Glutamatergic neuron (in vitro differentiated cells): ENCODE results near the gene GRM1. TPM values are rescaled to one million over a fixed set of nuclear protein-coding genes. Genes with fewer than 3 reads are reported as not detected.
"Not testable (repeated sequence)": the region's sequence is repeated elsewhere in the genome, so short reads cannot be mapped to it uniquely, and the experiment has no call there.

ENCODE experiments used
- DNase-seq: peaks from one replicate; pipeline ENCODE4 v3.0.0; 2022
- H3K27ac Mint-ChIP-seq: one replicate; pipeline ENCODE4 v1.8.0; 2020; ENCODE audit warnings: mild to moderate bottlenecking, mixed read lengths, inconsistent platforms; ENCODE audit not compliant: unreplicated experiment
- H3K27me3 Mint-ChIP-seq: one replicate; pipeline ENCODE4 v1.8.0; 2020; ENCODE audit warnings: mild to moderate bottlenecking, moderate library complexity, mixed read lengths, inconsistent platforms; ENCODE audit not compliant: unreplicated experiment
- H3K36me3 Mint-ChIP-seq: one replicate; pipeline ENCODE4 v1.8.0; 2020; ENCODE audit warnings: mild to moderate bottlenecking, mixed read lengths, inconsistent platforms; ENCODE audit not compliant: unreplicated experiment
- H3K4me1 Mint-ChIP-seq: one replicate; pipeline ENCODE4 v1.8.0; 2020; ENCODE audit warnings: mild to moderate bottlenecking, low read depth, mixed read lengths, inconsistent platforms; ENCODE audit not compliant: unreplicated experiment
- H3K4me3 Mint-ChIP-seq: one replicate; pipeline ENCODE4 v1.8.0; 2020; ENCODE audit warnings: mild to moderate bottlenecking, mixed read lengths, inconsistent platforms; ENCODE audit not compliant: unreplicated experiment
- H3K9me3 Mint-ChIP-seq: one replicate; pipeline ENCODE4 v1.8.0; 2020; ENCODE audit warnings: mild to moderate bottlenecking, moderate library complexity, mixed read lengths, inconsistent platforms; ENCODE audit not compliant: unreplicated experiment
- total RNA-seq: library from RNA; stranded (reverse); fragmentation: NEBNext Ultra II Directional; extraction: Animal tissue kit (Norgen Biotek cat#: 25700); gene quantifications from one replicate; pipeline ENCODE4 v1.2.1, GENCODE V29; 2021; ENCODE audit not compliant: unreplicated experiment
- TF ChIP-seq, protein P1 (sequence below): fragments of 200-600 bp; sonication (generic); IDR thresholded peaks from one replicate; pipeline ENCODE4 v1.5.0; 2021; ENCODE audit not compliant: partially characterized antibody, unreplicated experiment

GRM1 gene
- total RNA-seq, 1 donor from 2014 or later: 0.17 TPM

GRCh38 chr6:146224988-146225387 is 196.1 kb downstream of the GRM1 start:
- H3K36me3 Mint-ChIP-seq: no peaks in the 10 kb centered on the region
- H3K9me3 Mint-ChIP-seq: no peaks in the 10 kb centered on the region
- DNase-seq: no peak
- no peak overlapping the region for H3K27ac Mint-ChIP-seq
- H3K27me3 Mint-ChIP-seq: no peaks in the 10 kb centered on the region
- H3K4me3 Mint-ChIP-seq: no peak overlapping the region
- TF ChIP-seq, protein P1, sequence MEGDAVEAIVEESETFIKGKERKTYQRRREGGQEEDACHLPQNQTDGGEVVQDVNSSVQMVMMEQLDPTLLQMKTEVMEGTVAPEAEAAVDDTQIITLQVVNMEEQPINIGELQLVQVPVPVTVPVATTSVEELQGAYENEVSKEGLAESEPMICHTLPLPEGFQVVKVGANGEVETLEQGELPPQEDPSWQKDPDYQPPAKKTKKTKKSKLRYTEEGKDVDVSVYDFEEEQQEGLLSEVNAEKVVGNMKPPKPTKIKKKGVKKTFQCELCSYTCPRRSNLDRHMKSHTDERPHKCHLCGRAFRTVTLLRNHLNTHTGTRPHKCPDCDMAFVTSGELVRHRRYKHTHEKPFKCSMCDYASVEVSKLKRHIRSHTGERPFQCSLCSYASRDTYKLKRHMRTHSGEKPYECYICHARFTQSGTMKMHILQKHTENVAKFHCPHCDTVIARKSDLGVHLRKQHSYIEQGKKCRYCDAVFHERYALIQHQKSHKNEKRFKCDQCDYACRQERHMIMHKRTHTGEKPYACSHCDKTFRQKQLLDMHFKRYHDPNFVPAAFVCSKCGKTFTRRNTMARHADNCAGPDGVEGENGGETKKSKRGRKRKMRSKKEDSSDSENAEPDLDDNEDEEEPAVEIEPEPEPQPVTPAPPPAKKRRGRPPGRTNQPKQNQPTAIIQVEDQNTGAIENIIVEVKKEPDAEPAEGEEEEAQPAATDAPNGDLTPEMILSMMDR: no peak
- H3K4me1 Mint-ChIP-seq: no peaks in the 10 kb centered on the region

DNA sequence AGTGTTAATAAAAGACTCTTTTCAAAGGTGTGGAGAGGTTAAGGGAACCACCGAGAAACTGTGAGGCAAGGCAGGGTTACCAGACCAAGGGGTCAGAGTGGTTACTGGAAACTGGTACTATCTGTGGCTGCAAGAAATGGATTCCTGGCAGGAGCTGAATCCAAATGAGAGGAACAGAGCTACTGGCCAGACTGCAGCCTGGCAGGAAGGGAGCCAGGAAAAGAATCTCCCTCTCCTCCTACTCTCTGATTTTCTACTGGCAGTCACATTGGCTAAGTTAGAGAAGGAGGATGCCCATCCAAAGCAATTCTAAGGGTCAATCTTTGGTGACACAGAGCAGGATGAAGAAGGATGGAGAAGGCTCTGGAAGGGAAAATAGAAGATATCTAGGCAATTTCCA is 211.5 kb downstream of the GRM1 start:
- TF ChIP-seq, protein P1: no peak
- Mint-ChIP-seq H3K9me3 (no peaks in the 10 kb centered on the region), H3K27me3 (no peaks in the 10 kb centered on the region), H3K4me3 (no peak overlapping the region), H3K4me1 (no peaks in the 10 kb centered on the region), H3K36me3 (peaks cover 9% of the 10 kb centered on the region), H3K27ac (no peak overlapping the region)
- no peak for DNase-seq

DNA sequence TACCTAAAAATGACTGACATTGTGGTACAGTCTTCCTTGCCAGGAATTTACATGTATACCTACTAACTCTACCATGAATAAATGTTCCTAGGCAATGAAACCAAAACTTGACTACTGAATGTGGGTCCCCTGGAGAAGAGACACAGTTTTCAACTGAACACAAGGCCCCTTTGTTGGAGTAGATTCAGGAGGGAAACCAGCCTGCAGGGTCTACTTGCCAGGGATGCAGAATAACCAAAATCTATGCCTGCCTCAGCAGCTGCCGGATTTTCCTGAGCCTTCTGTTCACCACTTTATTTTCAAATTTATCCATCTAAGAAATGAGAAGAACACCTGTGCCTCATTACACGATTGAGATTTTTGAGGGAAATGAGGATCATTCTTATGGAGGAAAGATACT is 211.9 kb downstream of the GRM1 start:
- no peaks in the 10 kb centered on the region for H3K4me1 Mint-ChIP-seq
- H3K9me3 Mint-ChIP-seq: no peaks in the 10 kb centered on the region
- H3K4me3 Mint-ChIP-seq: no peak overlapping the region
- no peak overlapping the region for H3K27ac Mint-ChIP-seq
- TF ChIP-seq, protein P1: no peak
- peaks cover 9% of the 10 kb centered on the region for H3K36me3 Mint-ChIP-seq
- no peaks in the 10 kb centered on the region for H3K27me3 Mint-ChIP-seq
- DNase-seq: no peak

DNA sequence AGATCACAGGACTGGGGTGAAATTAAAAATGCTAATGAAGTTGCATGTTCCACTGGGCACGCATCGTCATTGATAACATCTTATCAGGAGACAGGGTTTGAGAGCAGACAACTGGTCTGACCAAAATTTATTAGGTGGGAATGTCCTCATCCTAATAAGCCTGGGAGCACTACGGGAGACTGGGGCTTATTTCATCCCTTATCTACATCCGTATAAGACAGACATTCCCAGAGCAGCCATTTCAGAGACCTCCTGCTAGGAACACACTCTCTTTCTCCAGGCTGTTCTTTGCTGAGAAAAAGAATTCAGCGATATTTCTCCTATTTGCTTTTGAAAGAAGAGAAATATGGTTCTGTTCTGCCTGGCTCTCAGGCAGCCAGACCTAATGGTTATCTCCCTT is 214.8 kb downstream of the GRM1 start:
- not testable (repeated sequence) for H3K36me3 Mint-ChIP-seq, H3K27ac Mint-ChIP-seq, H3K9me3 Mint-ChIP-seq, DNase-seq, H3K4me1 Mint-ChIP-seq, H3K4me3 Mint-ChIP-seq, H3K27me3 Mint-ChIP-seq

- H3K27me3 Mint-ChIP-seq: no peaks in the 10 kb centered on the region
These were observed 215.8 kb downstream of the GRM1 start for GRCh38 chr6:146244630-146245143.

More at GRCh38 chr6:146244630-146245143, 215.8 kb downstream of the GRM1 start:
- TF ChIP-seq, protein P1: no peak
- H3K4me1 Mint-ChIP-seq: no peaks in the 10 kb centered on the region
- DNase-seq: no peak
- H3K36me3 Mint-ChIP-seq: peaks cover 9% of the 10 kb centered on the region
- H3K27ac Mint-ChIP-seq: no peak overlapping the region
- no peaks in the 10 kb centered on the region for H3K9me3 Mint-ChIP-seq
- no peak overlapping the region for H3K4me3 Mint-ChIP-seq
